NCI-H748 (cell line): ENCODE results near the gene ADGRV1.

ENCODE experiments used
- DNase-seq: peaks from one replicate; lab custom pipeline; 2025; ENCODE audit not compliant: unreplicated experiment; lab: John Stamatoyannopoulos, UW

ADGRV1 gene

DNA sequence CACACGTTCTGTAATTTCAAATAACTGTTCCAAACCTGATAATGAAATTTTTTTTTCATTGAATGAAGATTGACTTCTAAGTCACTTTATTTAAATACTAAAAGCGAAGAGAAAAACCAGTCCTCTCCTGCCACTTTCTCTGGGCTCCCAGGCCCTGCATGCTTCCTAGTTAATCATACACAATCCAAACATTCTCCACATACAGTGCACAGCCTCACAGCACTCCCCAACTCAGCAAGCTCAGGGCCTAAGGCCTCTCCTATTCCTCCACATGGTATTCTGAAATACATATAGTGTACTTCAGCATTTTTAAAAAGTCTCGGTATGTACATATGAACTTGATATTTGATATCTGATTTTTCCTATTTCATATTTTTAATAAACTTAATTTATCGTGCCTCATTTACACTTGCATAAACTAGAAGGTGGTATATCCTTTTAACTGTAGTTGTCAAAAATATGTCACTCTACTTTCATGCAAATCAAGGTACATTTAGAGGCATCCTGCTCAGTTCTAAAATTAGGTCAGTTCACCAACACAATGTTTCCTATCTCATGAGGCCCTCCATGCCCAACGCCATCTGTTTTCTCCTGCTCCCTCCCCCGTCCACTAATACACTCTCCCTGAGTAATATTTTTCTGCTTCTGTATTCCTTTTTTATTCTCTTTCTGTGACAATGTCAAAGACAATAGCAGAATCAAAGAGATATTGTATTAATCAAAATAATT, 617.9 kb downstream of the ADGRV1 start:
- no peak for DNase-seq

DNA sequence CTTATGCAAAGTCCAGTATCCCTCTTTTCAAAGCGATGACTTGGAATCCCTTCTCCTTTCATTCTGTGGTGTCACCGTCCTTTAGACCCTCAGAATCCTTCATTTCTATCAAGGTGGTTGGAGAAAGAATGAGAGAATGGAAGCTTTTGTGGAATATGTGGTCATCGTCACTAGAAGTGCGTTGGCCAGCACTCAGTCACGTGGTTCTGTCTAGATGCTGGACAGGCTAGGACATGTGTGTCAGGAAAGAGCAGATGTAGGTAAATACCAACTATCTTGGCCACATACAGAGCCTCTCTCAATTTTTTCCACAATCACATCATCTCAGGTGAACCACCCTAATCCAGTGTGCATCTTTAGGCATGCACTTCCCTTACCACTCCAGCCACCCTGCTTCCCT, 618.5 kb downstream of the ADGRV1 start:
- no peak for DNase-seq

DNA sequence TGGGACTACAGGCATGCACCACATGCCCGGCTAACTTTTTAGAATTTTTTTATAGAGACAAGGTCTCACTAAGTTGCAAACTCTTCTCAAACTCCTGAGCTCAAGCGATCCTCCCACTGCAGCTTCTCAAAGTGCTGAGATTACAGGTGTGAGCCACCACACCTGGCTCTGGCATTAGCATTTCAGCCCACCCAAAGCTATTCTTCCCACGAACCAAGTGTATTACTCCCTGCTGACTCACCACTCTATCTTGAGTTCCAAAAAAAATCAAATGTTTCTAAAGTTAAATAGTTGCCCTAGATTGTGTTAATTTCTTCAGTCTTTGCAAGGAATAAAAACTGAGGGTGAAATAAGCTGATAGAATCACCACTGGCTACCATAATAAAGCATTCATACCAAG, 619.0 kb downstream of the ADGRV1 start:
- no peak for DNase-seq

DNA sequence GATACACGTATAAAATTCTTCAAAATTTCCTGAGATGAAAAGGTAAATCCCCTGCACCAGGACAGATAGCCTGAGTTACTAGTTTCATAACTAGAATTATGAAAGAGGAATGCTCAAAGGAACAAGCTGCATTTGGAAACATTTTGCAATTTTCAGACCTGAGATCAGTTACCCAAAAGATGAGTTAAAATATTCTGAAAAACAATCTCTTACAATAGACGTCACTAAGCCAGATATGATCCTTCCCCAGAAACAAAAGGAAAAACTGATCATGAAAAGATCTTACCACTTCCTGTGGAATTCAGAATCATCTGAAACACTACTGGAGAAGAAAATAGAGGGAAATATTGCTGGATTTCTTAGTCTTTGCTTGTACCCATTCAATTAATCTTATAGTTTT, 619.9 kb downstream of the ADGRV1 start:
- DNase-seq = no peak

DNA sequence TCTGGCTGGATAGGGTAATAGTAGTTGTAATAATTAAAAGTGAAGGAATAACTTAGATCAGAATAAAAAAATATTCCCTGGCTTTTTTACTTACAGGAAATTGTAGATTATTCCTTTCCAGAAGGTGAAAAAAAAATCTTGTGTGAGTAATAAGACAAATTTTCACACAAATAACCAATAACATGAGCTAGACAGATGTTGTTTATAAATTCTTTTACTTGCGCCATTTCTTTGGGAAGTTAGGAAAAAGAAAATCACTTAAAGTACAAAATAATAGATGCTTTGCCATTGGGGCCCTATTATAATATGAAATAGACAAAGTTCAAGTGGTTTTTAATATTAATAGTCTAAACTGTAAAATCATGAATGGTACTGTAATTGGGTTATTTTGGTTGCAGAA, 620.4 kb downstream of the ADGRV1 start:
- no peak for DNase-seq

DNA sequence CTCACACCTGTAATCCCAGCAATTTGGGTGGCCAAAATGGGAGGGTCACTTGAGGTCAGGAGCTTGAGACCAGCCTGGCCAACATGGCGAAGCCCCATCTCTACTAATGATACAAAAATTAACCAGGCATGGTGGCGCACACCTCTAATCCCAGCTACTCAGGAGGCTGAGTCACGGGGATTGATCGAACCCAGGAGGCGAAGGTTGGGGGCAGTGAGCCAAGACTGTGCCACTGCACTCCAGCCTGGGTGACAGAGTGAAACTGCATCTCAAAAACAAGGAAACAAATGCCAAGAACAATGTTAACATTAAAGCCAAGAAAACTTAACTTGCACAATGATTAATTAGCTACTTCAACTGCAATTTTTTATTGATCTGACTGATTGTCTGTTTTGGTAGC, 621.9 kb downstream of the ADGRV1 start:
- no peak for DNase-seq

DNA sequence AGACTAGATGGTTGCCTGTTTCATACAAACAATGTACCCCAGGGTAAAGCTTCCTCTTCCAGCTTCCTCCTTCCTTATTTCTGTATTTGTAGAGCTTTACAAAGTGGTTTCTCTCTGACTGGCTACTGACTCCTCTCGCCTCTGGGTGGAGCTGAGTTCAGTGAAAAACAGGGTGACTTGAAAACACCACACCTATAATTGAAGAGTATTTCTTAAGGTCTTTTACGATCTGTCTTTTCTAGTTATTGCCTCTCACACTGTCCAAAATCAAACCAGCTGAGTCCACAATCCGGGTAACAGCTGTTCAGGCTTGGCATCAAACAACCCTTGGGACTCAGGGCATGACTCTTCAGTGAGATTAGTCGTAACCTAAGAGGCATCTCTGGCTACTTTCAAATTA, 624.2 kb downstream of the ADGRV1 start:
- peak; percentile 16 for DNase-seq

DNA sequence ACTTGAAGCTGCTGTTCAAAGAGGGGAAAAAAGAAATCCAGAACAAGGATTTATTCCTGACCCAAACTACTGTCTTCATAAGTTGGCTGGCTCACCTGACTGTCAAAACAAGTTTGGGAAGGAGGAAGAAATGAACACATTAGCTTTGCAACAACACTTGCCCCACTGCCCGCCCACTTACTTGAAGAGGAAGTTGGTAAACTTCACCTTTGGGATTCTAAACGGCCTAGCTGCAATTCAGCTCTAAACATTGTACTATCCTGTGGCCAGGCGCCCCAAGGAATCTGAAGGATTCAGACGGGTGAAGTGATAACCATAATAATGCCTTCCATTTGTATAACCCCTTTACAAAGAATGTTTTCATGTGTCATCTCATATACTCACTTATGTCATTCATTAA, 625.1 kb downstream of the ADGRV1 start:
- no peak for DNase-seq

DNA sequence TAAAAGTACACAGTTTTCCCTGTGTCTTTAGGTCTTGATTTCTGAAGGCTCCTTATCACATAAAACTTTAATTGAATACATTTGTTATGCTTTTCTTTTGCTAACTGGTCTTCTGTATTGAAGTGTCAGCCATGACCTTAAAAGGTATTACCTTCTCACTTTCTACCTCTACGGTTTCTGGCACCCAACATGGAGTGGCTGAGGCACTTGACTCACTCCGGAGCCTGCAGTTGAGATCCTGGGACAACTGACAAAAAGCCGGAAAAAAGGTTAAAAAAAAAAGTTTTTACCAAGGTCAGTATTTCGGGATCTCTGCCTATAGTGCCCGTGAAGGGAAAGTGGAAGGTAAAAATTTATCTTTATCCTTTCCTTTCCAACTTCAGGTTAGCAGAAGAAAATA, 627.5 kb downstream of the ADGRV1 start:
- no peak for DNase-seq

DNA sequence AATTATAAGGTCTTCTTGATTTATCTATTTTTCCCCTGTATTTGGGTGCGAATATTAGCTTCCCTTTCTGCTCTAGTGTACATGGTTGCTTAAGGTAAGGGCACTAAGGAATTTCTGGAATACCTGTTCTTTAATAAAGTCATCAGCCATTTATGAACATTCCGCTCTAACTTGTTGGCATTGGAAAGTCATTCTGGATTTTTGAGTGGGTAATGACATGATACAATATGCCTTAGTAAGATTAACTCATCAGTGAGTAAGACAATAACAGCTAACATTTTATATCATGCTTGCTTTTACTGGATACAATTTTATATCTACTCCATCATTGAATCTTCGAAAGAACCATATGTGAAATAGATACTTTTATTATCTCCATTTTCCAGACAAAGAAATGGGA, 628.4 kb downstream of the ADGRV1 start:
- DNase-seq = no peak

DNA sequence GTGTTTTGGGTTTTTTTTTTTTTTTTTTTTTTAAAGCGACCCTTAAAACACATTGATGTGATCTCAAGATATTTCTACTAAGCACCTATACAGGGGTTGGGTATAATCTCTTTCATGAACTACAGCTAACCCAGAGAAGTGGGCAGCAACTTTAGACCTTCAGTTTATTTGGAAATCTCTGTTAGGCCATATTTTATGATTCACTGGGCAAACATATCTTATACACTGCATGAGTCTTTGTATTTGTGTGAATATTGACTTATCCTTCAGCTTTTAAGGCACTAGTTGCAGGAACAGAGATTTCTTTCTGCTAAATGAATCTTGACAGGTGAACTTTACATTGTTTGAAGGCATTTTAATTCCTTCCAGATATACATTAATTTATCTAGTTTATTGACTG, 630.2 kb downstream of the ADGRV1 start:
- no peak for DNase-seq

DNA sequence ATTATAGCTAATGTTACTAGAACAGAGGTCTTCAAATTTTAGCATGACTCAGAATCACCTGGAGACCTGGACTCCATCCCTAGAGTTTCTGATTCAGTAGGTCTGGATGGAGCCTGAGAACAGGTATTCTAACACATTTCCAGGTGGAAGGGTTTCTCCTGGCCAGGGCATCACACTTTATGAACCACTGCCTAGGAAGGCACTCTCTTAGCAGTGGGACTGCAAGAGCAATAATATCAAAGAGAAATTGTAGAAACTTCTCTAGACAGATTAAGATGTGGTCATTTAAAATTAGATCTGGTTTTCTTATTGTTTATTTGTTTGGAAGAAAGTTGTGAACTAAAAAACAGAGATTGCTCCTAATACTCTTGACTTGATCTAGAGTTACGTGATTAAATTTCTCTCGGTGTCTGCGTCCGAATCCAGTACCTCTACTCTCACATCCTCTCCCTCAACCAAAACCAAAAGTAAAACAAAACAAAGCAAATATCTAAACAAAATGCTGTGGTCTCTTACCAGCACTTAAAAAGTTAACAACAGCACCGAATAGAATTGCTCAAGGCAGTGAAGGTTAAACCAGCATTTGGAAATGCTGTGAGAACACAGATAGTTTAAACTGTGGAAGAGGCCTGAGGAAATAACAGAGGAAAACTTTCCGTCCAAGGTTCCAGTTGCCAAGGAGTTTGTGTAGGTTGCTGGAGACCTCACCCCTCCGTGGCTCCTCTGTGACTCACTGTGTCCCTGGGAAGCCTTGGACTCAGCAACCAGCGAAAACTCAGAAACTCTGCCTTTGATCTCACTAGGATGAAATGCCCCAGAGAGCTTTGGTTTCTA, 631.1 kb downstream of the ADGRV1 start:
- DNase-seq = no peak

DNA sequence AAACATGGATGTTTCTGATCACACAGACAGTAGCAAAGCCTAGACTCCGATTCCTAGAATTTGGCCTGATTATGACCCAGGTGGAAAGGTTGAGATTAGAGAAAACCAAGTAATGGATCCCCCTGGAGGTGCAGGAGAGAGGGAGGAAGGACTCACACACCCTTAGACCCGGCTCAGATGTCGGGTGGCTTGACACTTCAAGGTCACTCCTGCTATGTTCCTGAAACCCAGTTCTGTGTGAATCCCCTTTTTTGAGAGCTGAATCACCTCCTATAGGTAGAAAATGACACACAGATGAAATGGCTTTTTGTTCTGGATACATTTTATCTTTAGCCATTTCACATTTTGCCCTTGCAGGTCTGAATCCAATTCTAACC, 631.7 kb downstream of the ADGRV1 start:
- DNase-seq = no peak

DNA sequence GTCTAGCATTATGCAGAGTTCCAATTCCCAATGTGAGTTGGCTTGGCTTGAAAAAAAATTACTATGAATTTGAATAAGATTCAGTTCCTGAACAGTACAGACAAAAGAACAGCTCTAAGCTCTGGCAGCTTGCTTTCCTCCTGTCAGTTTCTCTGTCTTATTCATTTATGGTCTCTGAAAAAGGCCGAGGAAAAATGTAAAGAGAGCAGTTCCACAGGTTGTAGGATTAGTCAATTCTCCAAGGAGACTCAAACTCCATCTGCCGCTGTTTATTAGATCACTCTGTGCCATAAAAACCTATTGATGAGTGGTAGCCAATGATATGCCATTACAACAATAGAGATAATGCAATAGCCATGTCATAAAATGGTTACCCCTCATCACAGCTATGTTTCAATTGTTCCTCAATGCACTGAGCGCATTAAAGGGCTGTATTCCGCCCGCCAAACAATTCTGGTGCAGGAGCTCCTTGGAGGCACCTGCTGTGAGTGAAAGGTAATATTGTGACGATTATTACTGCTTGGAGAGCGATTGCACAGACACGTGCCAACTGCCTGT, 636.3 kb downstream of the ADGRV1 start:
- DNase-seq = peak; percentile 98

DNA sequence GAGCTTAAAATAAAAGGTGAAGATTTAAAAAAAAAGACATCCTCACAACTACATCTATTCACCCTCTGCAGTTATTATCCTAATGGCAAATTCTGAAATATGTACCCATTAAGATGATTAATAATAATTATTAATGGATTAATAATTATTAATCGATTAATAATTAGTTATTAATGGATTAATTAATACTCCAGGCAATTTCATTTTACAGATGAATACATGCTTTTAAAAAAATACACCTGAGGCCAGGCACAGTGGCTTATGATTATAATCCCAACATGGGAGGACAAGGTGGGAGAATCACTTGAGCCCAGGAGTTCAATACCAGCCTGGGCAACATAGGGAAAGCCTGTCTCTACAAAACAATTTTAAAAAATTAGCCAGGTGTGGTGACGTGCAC, 642.1 kb downstream of the ADGRV1 start:
- no peak for DNase-seq

DNA sequence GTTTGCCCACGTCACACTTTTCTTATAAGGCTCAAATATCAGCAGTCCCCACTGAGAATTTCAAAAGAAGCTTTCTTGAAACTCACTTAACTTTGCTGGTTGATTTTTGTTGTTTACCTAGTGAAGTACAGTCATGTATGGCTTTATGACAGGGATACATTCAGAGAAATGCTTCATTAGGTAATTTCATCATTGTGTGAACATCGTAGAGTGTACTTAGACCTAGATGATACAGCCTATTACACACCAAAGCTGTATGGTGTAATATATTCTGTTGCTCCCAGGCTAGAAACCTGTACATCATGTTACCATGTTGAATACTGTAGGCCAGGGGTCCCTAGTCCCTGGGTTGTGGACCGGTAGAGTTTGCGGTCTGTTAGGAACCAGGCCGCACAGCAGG, 647.5 kb downstream of the ADGRV1 start:
- DNase-seq = no peak

DNA sequence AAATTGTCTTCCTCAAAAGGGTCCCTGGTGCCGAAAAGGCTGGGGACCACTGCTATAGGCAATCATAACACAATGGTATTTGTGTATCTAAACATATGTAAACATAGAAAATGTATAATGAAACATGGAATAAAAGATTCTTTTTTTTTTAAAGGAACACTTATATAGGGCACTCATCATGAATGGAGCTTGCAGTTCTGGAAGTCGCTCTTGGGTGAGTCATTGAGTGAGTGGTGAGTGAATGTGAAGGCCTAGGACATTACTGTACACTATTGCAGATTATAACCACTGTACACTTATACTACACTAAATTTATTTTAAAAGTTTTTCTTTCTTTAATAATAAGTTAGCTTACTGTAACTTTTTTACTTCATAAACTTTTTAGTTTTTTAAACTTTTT, 648.1 kb downstream of the ADGRV1 start:
- DNase-seq = no peak

DNA sequence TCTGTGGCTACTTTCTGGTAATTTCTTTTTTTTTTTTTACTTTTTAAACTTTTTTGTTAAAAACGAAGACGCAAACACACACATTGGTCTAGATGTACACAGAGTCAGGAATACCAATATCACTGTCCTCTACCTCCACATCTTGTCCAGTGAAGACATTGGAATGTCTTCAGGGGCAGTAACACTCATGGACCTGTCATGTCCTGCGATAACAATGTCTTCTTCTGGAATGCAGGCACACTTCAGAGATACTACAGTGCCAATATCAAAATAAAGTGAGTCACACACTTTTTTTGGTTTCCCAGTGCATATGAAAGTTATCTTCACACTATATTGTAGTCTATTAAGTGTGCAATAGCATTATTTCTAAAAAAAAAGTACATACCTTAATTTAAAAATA, 648.7 kb downstream of the ADGRV1 start:
- no peak for DNase-seq

DNA sequence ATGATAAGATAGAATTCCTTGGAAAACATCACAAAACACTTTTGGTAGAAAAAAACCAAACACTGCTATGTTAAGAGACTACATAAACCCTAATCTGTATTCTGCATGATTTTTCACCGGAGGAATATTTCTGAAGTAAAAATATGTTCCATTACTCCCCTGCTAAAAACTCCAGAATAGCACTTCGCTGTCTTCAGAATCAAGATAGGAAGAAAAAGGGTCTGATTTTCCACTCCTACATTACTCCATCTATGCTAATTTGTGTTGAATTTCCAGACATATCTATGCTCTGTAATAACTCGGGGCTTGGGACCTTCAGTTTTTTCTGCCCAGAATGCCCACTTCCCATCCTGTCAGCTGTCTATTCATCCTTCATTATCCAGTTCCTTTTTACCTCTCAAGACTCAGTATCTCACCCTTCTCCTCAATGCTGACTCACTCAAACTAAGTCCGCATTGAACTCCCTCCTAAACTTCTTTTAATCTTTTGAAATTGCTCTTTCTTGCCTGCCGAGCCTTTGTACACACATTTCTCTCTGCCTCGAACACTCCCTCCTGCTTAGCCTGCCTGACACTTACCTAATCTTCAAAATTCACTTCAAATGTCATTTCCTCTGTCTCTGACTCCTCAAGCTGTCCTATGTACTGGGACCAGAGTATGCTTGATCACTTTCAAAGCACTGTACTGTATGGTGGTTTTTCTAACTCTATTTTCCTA, 653.6 kb downstream of the ADGRV1 start:
- DNase-seq = no peak

DNA sequence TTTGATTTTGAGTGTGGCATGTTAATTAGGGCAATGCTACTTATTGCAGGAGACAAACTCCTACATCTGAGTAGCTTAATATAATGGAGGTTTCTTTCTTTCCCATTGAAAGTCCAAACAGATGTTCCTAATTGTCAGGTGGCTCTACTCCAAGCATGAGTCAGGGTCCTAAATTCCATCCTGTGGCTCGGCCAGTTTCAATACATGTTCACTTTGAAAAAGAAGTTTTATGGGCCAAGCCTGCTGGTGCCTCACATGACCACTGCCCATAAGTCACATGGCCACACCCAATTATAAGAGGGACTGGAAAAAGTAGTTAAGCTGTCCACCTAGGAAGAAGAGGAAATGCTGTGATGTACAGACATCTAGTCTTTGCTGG, 654.1 kb downstream of the ADGRV1 start:
- DNase-seq = no peak
